Testis (tissue), 3 donors: ENCODE results near the gene AGER. TPM values are rescaled to one million over a fixed set of nuclear protein-coding genes. Genes with fewer than 3 reads are reported as not detected.

Experiments used
- DNase-seq: peaks from one replicate; pipeline ENCODE4 v3.0.0-alpha.2; 2019
- H3K27ac ChIP-seq, 2 donors: fragments of 200-600 bp; sonication (generic); one replicate each; pipeline ENCODE4 v1.5.1; 2019
- H3K27me3 ChIP-seq: fragments of 200-600 bp; sonication (generic); one replicate; pipeline ENCODE4 v1.5.1; 2019
- H3K36me3 ChIP-seq: fragments of 200-600 bp; sonication (generic); one replicate; pipeline ENCODE4 v1.5.1; 2017; ENCODE audit warnings: low read depth; ENCODE audit errors: missing control alignments
- H3K4me1 ChIP-seq: fragments of 200-600 bp; sonication (generic); one replicate; pipeline ENCODE4 v1.5.1; 2019
- H3K4me3 ChIP-seq, 2 donors: fragments of 200-600 bp; sonication (generic); one replicate each; pipeline ENCODE4 v1.5.1; 2017 to 2019
- H3K9me3 ChIP-seq: fragments of 200-600 bp; sonication (generic); one replicate; pipeline ENCODE4 v1.5.1; 2017
- CTCF ChIP-seq, 3 experiments: fragments of 450-650 bp in 2 of 3; fragments of 200-600 bp in 1 of 3; sonication (generic) in 1 of 3; IDR thresholded peaks; one replicate each; pipeline ENCODE4 v1.5.1; 2016 to 2019; ENCODE audit warnings: antibody characterized with exemption in 3 of 3, mild to moderate bottlenecking in 2 of 3, moderate library complexity in 1 of 3
- POLR2A ChIP-seq: fragments of 450-650 bp; IDR thresholded peaks from one replicate; pipeline ENCODE4 v1.6.1; 2017; ENCODE audit warnings: antibody characterized with exemption, mild to moderate bottlenecking, moderate library complexity
- WGBS, 2 donors: methylation state at CpG; one replicate each; pipeline ENCODE4 v1.1.5; 2018; 5-methylcytosine and 5-hydroxymethylcytosine counted together
- intact Hi-C: fragments of 100-400 bp; cut with DNase I; formaldehyde crosslinking; loops from one replicate; pipeline ENCODE4 v1.15.1; 2023; ENCODE audit warnings: low total_unique reads
- polyA plus RNA-seq: library from polyadenylated mRNA; stranded (reverse); fragments of 350-450 nt; fragmentation: Illumina TruSeq; extraction: RNeasy Lipid Tissue Mini Kit (QIAGEN cat#74804); gene quantifications from one replicate; pipeline ENCODE4 v1.2.3, GENCODE V29; 2014; ENCODE audit warnings: low read depth, low replicate concordance; ENCODE audit not compliant: insufficient read depth
- total RNA-seq, 2 donors: library from RNA; depleted of rRNA; stranded (reverse); fragments of >200 nt; gene quantifications; one replicate each; pipeline ENCODE4 v1.2.3, GENCODE V29; 2016

Gene AGER
- total and polyA plus RNA-seq, 3 donors from 2014 or later: 5.8 to 8.6 (median 7.8) TPM

GRCh38 chr6:32166411-32167061 is 17.5 kb downstream of the AGER start:
- Histone ChIP-seq H3K27ac (peak overlapping the region in 1 of 2 donors; percentile 41), H3K27me3 (no peaks in the 10 kb centered on the region), H3K4me1 (peaks cover 11% of the 10 kb centered on the region), H3K4me3 (no peak overlapping the region), H3K9me3 (no peaks in the 10 kb centered on the region), H3K36me3 (no peaks in the 10 kb centered on the region)
- WGBS, 2 donors: 74 to 90% methylated on average over 17 to 30 of the region's 30 CpGs
- no peak for DNase-seq
- TF ChIP-seq CTCF (IDR thresholded peaks at IDR 0.05) (no peak), POLR2A (no peak)
- intact Hi-C loops: no loop called here

DNA sequence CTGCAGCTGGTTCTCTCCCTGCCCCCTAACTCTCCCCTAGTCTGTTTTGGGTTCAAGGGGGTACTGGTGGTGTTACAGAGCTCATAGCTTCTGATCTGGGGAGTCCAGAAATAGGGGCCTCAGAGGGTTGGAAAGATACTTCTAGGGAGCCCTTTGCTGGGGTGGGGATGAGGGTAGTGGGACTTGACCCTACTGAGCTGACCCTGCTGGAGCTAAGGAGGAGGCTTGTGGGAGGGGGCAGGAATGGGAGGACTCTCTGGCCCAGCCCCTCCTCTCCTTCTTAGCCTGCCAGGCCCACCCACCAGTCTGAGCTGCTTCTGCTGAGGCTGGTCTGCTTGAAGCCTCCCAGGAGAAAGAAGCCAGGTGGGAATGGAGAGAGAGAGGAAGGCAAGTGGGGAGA is 19.8 kb downstream of the AGER start, which contains the start of gene EGFL8:
EGFL8 (plus strand) TSS at position 301 of the 400 bp plus-strand sequence. CDS start 1,571 bp downstream, outside the sequence.
- TF ChIP-seq CTCF (IDR thresholded peaks at IDR 0.05) (no peak), POLR2A (no peak)
- H3K27ac ChIP-seq: peak within 1 kb of the TSS in 1 of 2 donors; percentile 36
- intact Hi-C loops: no loop called here
- peaks cover 8% of the 10 kb centered on the region for H3K4me1 ChIP-seq
- DNase-seq: no peak
- H3K36me3 ChIP-seq: no peaks in the 10 kb centered on the region
- H3K27me3 ChIP-seq: no peaks in the 10 kb centered on the region
- H3K9me3 ChIP-seq: no peaks in the 10 kb centered on the region
- H3K4me3 ChIP-seq: no peak within 1 kb of the TSS

GRCh38 chr6:32163559-32164258 is 20.3 kb downstream of the AGER start:
- 78 to 82% methylated on average over 7 of the region's 7 CpGs for WGBS, 2 donors
- Histone ChIP-seq H3K27me3 (no peaks in the 10 kb centered on the region), H3K4me3 (no peak overlapping the region), H3K9me3 (no peaks in the 10 kb centered on the region), H3K27ac (peak overlapping the region in 1 of 2 donors; percentile 36), H3K4me1 (peaks cover 6% of the 10 kb centered on the region), H3K36me3 (no peaks in the 10 kb centered on the region)
- DNase-seq: no peak
- TF ChIP-seq POLR2A (no peak), CTCF (IDR thresholded peaks at IDR 0.05) (no peak)
- intact Hi-C loops: no loop called here

DNA sequence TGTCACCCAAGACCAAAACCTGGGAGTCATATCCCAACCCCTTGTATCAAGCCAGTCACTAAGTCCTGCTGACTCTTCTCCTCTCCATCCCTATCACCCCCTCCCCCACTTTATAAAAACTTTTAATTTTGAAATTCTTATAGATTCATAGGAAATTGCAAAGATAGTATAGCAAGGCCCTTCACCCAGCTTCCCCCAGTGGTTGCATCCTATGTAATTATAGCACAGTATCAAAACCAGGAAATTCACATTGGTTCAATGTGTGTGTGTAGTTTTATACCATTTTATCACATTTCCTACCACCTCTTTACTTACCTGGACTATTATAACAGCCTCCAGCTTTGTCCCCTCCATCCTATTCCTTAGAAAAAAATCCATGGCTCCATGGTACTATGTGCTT is 26.0 kb downstream of the AGER start:
- DNase-seq: no peak
- Histone ChIP-seq H3K36me3 (no peaks in the 10 kb centered on the region), H3K27ac (no peak overlapping the region), H3K4me3 (no peak overlapping the region), H3K27me3 (no peaks in the 10 kb centered on the region), H3K9me3 (no peaks in the 10 kb centered on the region), H3K4me1 (peaks cover 12% of the 10 kb centered on the region)
- intact Hi-C loops: no loop called here
- TF ChIP-seq POLR2A: no peak
- no peak for TF ChIP-seq CTCF (IDR thresholded peaks at IDR 0.05)
